ENCODE measurements around the gene EBI3. TPM values are rescaled to one million over a fixed set of nuclear protein-coding genes. Genes with fewer than 3 reads are reported as not detected.

The EBI3 gene
- total RNA-seq, 1 experiment from 2014 or later = not detected

GRCh38 chr19:4266253-4267000 is 37.1 kb downstream of the EBI3 start:
- Histone ChIP-seq H4K20me1 (ENCODE audit: insufficient read depth) (no peaks in the 10 kb centered on the region), H3K4me3 (no peak overlapping the region), H3F3A (ENCODE audit: insufficient read depth, low read depth) (no peaks in the 10 kb centered on the region), H3K4me1 (replicated peaks; ENCODE audit: insufficient read depth) (no peaks in the 10 kb centered on the region), H3K27me3 (ENCODE audit: insufficient read depth, low read depth) (no peaks in the 10 kb centered on the region), H3K79me2 (ENCODE audit: low read depth) (no peaks in the 10 kb centered on the region), H2AFZ (no peak overlapping the region), H3K36me3 (ENCODE audit: low read depth) (no peaks in the 10 kb centered on the region), H3K9me3 (ENCODE audit: insufficient read depth, low read depth) (no peaks in the 10 kb centered on the region), H3K4me2 (no peak overlapping the region), H3K9me2 (ENCODE audit: insufficient read depth) (no peaks in the 10 kb centered on the region), H3K27ac (no peak overlapping the region)
- POLR2A ChIA-PET (ENCODE audit: unreplicated experiment) = no interaction called here
- no peak for DNase-seq
- intact Hi-C loops (cut with micrococcal nuclease; ENCODE audit: unreplicated experiment) = no loop called here
- BruUV-seq (replicated peaks) = no TSS peak
- CTCF ChIA-PET = interaction anchor here (1.0 to 1.9 kb wide), 2 partner anchors 86 to 122 kb away, joined by 3 to 9 read pairs; no protein-coding TSS in a partner anchor
- TF ChIP-seq CTCF (conservative IDR thresholded peaks at IDR 0.05) = no peak
- TF ChIP-seq EZH2 (IDR thresholded peaks at IDR 0.05; ENCODE audit: low read depth) = no peak

GRCh38 chr19:4267101-4267900 is 38.0 kb downstream of the EBI3 start:
- no peaks in the 10 kb centered on the region for H3K27me3 ChIP-seq (ENCODE audit: insufficient read depth, low read depth)
- no peaks in the 10 kb centered on the region for H3K9me3 ChIP-seq (ENCODE audit: insufficient read depth, low read depth)
- CTCF ChIA-PET = interaction anchor here (0.6 to 1.9 kb wide), 5 partner anchors 77 to 1320 kb away, joined by 3 to 9 read pairs (median 5); no protein-coding TSS in a partner anchor
- no peak overlapping the region for H3K4me3 ChIP-seq
- no peak overlapping the region for H3K27ac ChIP-seq
- no TSS peak for BruUV-seq (replicated peaks)
- POLR2A ChIA-PET (ENCODE audit: unreplicated experiment) = interaction anchor here (0.7 kb wide), 1 partner anchor 268 kb away, joined by 14 read pairs; the partner anchor contains the start of gene PLIN5
- TF ChIP-seq CTCF (conservative IDR thresholded peaks at IDR 0.05) (peak; percentile 68), EZH2 (IDR thresholded peaks at IDR 0.05; ENCODE audit: low read depth) (no peak)
- H3K4me2 ChIP-seq = no peak overlapping the region
- H4K20me1 ChIP-seq (ENCODE audit: insufficient read depth) = no peaks in the 10 kb centered on the region
- no peaks in the 10 kb centered on the region for H3K36me3 ChIP-seq (ENCODE audit: low read depth)
- no peaks in the 10 kb centered on the region for H3K9me2 ChIP-seq (ENCODE audit: insufficient read depth)
- H3K4me1 ChIP-seq (replicated peaks; ENCODE audit: insufficient read depth) = no peaks in the 10 kb centered on the region
- H3K79me2 ChIP-seq (ENCODE audit: low read depth) = no peaks in the 10 kb centered on the region
- intact Hi-C loops (cut with micrococcal nuclease; ENCODE audit: unreplicated experiment) = loop anchor here (1.0 kb wide), 1 partner anchor 85 kb away; no protein-coding TSS in a partner anchor
- DNase-seq = peak; percentile 27 to 42
- H2AFZ ChIP-seq = no peak overlapping the region
- H3F3A ChIP-seq (ENCODE audit: insufficient read depth, low read depth) = no peaks in the 10 kb centered on the region

All from PC-9 (cell line).